ENCODE measurements around the gene SH2D3A. TPM values are rescaled to one million over a fixed set of nuclear protein-coding genes. Genes with fewer than 3 reads are reported as not detected.
A peak's percentile ranks its signal among the peaks of the same experiment; 100 is the strongest.

Gene SH2D3A
- total RNA-seq, 1 experiment from 2014 or later: 30.3 TPM

DNA sequence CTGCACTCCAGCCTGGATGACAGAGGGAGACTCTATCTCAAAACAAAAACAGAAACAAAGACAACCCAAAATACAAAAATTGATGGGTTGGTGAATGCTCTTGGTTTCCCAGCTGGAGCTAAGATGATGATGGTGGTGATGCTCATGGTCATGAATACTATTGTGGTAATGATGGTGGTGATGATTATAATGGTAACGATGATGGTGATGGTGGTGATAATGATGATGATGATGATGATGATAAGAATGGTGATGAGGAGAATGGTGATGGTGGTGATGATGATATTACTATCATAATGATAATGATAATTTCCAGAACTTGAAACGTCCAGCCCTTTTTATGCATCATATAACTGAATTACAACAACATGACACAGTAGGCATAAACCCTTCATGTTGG is 45.4 kb upstream of the SH2D3A start:
- TF ChIP-seq FOXK1 (CRISPR knock-in tag; IDR thresholded peaks at IDR 0.05) (no peak), TEAD1 (CRISPR knock-in tag; IDR thresholded peaks at IDR 0.05) (no peak), RELA (CRISPR knock-in tag; IDR thresholded peaks at IDR 0.05; ENCODE audit: borderline replicate concordance) (no peak), NFATC4 (CRISPR knock-in tag; IDR thresholded peaks at IDR 0.05) (no peak), JAZF1 (CRISPR knock-in tag; IDR thresholded peaks at IDR 0.05) (no peak), NFE2L1 (CRISPR knock-in tag; IDR thresholded peaks at IDR 0.05) (no peak), ZNF416 (CRISPR knock-in tag; IDR thresholded peaks at IDR 0.05) (no peak), ESRRA (CRISPR knock-in tag; IDR thresholded peaks at IDR 0.05; ENCODE audit: borderline replicate concordance) (no peak), SMAD3 (CRISPR knock-in tag; IDR thresholded peaks at IDR 0.05; ENCODE audit: borderline replicate concordance) (no peak)
- TF ChIP-seq, protein P1, sequence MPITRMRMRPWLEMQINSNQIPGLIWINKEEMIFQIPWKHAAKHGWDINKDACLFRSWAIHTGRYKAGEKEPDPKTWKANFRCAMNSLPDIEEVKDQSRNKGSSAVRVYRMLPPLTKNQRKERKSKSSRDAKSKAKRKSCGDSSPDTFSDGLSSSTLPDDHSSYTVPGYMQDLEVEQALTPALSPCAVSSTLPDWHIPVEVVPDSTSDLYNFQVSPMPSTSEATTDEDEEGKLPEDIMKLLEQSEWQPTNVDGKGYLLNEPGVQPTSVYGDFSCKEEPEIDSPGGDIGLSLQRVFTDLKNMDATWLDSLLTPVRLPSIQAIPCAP (CRISPR knock-in tag; IDR thresholded peaks at IDR 0.05): no peak
- TF ChIP-seq, protein P2, sequence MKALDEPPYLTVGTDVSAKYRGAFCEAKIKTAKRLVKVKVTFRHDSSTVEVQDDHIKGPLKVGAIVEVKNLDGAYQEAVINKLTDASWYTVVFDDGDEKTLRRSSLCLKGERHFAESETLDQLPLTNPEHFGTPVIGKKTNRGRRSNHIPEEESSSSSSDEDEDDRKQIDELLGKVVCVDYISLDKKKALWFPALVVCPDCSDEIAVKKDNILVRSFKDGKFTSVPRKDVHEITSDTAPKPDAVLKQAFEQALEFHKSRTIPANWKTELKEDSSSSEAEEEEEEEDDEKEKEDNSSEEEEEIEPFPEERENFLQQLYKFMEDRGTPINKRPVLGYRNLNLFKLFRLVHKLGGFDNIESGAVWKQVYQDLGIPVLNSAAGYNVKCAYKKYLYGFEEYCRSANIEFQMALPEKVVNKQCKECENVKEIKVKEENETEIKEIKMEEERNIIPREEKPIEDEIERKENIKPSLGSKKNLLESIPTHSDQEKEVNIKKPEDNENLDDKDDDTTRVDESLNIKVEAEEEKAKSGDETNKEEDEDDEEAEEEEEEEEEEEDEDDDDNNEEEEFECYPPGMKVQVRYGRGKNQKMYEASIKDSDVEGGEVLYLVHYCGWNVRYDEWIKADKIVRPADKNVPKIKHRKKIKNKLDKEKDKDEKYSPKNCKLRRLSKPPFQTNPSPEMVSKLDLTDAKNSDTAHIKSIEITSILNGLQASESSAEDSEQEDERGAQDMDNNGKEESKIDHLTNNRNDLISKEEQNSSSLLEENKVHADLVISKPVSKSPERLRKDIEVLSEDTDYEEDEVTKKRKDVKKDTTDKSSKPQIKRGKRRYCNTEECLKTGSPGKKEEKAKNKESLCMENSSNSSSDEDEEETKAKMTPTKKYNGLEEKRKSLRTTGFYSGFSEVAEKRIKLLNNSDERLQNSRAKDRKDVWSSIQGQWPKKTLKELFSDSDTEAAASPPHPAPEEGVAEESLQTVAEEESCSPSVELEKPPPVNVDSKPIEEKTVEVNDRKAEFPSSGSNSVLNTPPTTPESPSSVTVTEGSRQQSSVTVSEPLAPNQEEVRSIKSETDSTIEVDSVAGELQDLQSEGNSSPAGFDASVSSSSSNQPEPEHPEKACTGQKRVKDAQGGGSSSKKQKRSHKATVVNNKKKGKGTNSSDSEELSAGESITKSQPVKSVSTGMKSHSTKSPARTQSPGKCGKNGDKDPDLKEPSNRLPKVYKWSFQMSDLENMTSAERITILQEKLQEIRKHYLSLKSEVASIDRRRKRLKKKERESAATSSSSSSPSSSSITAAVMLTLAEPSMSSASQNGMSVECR (CRISPR knock-in tag; IDR thresholded peaks at IDR 0.05; ENCODE audit: borderline replicate concordance): no peak
- H3K27me3 Mint-ChIP-seq (ENCODE audit: low read depth): peaks cover 5% of the 10 kb centered on the region
- ChIA-PET CTCF (interaction anchor here (1.6 kb wide), 1 partner anchor 51 kb away, joined by 5 read pairs; no protein-coding TSS in a partner anchor), POLR2A (no interaction called here)
- no peak overlapping the region for H3K4me3 Mint-ChIP-seq
- H3K4me1 Mint-ChIP-seq: no peaks in the 10 kb centered on the region
- peaks cover 37% of the 10 kb centered on the region for H3K36me3 Mint-ChIP-seq
- DNase-seq (ENCODE audit: low spot score): no peak
- no peak overlapping the region for H3K27ac Mint-ChIP-seq
- no peak for ATAC-seq
- H3K9me3 Mint-ChIP-seq: peaks cover 63% of the 10 kb centered on the region

DNA sequence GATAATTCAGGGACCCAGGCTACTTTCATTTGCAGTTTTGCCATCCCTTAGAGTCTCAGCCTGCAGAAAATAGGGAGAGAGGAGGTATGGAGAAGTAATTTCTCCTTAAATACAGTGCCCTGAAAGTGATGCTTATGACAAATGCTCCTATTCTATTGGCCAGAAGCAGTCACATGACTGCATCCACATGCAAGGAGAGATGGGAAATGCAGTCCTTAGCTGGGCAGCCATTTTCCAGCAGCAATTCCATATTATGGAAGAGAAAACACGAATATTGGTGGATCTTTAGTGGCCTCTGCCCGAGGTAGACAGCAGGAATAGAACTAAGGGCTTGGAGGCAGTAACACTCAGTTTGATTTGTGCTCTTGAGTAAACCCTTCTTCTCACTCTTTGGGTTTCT is 44.7 kb upstream of the SH2D3A start:
- DNase-seq (ENCODE audit: low spot score) (no peak), ATAC-seq (no peak)
- H3K27me3 Mint-ChIP-seq (ENCODE audit: low read depth): peaks cover 5% of the 10 kb centered on the region
- H3K36me3 Mint-ChIP-seq: peaks cover 37% of the 10 kb centered on the region
- no peaks in the 10 kb centered on the region for H3K4me1 Mint-ChIP-seq
- no peak overlapping the region for H3K4me3 Mint-ChIP-seq
- ChIA-PET POLR2A (no interaction called here), CTCF (interaction anchor here (1.6 kb wide), 1 partner anchor 52 kb away, joined by 5 read pairs; no protein-coding TSS in a partner anchor)
- H3K9me3 Mint-ChIP-seq: peaks cover 65% of the 10 kb centered on the region
- H3K27ac Mint-ChIP-seq: no peak overlapping the region
- TF ChIP-seq, protein P3, sequence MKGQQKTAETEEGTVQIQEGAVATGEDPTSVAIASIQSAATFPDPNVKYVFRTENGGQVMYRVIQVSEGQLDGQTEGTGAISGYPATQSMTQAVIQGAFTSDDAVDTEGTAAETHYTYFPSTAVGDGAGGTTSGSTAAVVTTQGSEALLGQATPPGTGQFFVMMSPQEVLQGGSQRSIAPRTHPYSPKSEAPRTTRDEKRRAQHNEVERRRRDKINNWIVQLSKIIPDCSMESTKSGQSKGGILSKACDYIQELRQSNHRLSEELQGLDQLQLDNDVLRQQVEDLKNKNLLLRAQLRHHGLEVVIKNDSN (CRISPR knock-in tag; IDR thresholded peaks at IDR 0.05): peak; percentile 46; the same call in 1 of the 2 replicates
- TF ChIP-seq, protein P4, sequence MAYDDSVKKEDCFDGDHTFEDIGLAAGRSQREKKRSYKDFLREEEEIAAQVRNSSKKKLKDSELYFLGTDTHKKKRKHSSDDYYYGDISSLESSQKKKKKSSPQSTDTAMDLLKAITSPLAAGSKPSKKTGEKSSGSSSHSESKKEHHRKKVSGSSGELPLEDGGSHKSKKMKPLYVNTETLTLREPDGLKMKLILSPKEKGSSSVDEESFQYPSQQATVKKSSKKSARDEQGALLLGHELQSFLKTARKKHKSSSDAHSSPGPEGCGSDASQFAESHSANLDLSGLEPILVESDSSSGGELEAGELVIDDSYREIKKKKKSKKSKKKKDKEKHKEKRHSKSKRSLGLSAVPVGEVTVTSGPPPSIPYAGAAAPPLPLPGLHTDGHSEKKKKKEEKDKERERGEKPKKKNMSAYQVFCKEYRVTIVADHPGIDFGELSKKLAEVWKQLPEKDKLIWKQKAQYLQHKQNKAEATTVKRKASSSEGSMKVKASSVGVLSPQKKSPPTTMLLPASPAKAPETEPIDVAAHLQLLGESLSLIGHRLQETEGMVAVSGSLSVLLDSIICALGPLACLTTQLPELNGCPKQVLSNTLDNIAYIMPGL (CRISPR knock-in tag; IDR thresholded peaks at IDR 0.05): no peak

DNA sequence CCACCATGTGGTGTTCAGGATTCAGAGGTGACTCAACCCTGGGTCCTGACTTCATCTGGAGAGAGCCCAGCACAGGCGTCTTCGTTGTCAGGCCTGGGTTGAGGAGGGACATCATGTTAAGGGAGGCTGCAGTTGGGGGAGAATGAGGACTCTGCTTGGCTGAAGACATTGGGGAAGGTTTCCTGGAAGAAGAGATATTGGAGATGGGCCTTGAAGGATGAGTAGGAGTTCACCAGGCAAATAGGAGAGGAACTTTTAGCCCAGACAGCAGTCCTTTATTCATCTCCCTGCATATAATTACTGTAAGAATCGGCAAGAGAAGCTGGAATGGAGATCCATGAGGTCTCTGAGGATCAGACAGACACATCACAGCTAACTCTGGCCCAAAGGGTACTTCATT is 44.1 kb upstream of the SH2D3A start:
- POLR2A ChIA-PET: no interaction called here
- Mint-ChIP-seq H3K4me3 (no peak overlapping the region), H3K9me3 (peaks cover 67% of the 10 kb centered on the region), H3K27me3 (ENCODE audit: low read depth) (peaks cover 5% of the 10 kb centered on the region), H3K4me1 (no peaks in the 10 kb centered on the region), H3K27ac (no peak overlapping the region), H3K36me3 (peaks cover 39% of the 10 kb centered on the region)
- DNase-seq (ENCODE audit: low spot score) (no peak), ATAC-seq (no peak)
- CTCF ChIA-PET: interaction anchor here (1.1 to 1.6 kb wide), 2 partner anchors 11 to 52 kb away, joined by 3 to 5 read pairs; no protein-coding TSS in a partner anchor
- no peak for TF ChIP-seq JAZF1 (CRISPR knock-in tag; IDR thresholded peaks at IDR 0.05)
- no peak for TF ChIP-seq ZNF423 (CRISPR knock-in tag; IDR thresholded peaks at IDR 0.05)
- no peak for TF ChIP-seq ZNF317 (CRISPR knock-in tag; IDR thresholded peaks at IDR 0.05; ENCODE audit: borderline replicate concordance, low read depth)
- no peak for TF ChIP-seq ZNF416 (CRISPR knock-in tag; IDR thresholded peaks at IDR 0.05)
- TF ChIP-seq, protein P5, sequence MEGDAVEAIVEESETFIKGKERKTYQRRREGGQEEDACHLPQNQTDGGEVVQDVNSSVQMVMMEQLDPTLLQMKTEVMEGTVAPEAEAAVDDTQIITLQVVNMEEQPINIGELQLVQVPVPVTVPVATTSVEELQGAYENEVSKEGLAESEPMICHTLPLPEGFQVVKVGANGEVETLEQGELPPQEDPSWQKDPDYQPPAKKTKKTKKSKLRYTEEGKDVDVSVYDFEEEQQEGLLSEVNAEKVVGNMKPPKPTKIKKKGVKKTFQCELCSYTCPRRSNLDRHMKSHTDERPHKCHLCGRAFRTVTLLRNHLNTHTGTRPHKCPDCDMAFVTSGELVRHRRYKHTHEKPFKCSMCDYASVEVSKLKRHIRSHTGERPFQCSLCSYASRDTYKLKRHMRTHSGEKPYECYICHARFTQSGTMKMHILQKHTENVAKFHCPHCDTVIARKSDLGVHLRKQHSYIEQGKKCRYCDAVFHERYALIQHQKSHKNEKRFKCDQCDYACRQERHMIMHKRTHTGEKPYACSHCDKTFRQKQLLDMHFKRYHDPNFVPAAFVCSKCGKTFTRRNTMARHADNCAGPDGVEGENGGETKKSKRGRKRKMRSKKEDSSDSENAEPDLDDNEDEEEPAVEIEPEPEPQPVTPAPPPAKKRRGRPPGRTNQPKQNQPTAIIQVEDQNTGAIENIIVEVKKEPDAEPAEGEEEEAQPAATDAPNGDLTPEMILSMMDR (IDR thresholded peaks at IDR 0.05): no peak
- TF ChIP-seq, protein P6, sequence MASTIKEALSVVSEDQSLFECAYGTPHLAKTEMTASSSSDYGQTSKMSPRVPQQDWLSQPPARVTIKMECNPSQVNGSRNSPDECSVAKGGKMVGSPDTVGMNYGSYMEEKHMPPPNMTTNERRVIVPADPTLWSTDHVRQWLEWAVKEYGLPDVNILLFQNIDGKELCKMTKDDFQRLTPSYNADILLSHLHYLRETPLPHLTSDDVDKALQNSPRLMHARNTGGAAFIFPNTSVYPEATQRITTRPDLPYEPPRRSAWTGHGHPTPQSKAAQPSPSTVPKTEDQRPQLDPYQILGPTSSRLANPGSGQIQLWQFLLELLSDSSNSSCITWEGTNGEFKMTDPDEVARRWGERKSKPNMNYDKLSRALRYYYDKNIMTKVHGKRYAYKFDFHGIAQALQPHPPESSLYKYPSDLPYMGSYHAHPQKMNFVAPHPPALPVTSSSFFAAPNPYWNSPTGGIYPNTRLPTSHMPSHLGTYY (CRISPR knock-in tag; IDR thresholded peaks at IDR 0.05): no peak
- TF ChIP-seq, protein P7, sequence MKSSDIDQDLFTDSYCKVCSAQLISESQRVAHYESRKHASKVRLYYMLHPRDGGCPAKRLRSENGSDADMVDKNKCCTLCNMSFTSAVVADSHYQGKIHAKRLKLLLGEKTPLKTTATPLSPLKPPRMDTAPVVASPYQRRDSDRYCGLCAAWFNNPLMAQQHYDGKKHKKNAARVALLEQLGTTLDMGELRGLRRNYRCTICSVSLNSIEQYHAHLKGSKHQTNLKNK (CRISPR knock-in tag; IDR thresholded peaks at IDR 0.05): no peak
- TF ChIP-seq PRRX2 (CRISPR knock-in tag; IDR thresholded peaks at IDR 0.05): no peak
- no peak for TF ChIP-seq JUN (CRISPR knock-in tag; IDR thresholded peaks at IDR 0.05)
- TF ChIP-seq SMAD3 (CRISPR knock-in tag; IDR thresholded peaks at IDR 0.05; ENCODE audit: borderline replicate concordance): no peak
- no peak for TF ChIP-seq ZNF396 (CRISPR knock-in tag; IDR thresholded peaks at IDR 0.05; ENCODE audit: borderline replicate concordance)
- TF ChIP-seq GRHL2 (CRISPR knock-in tag; IDR thresholded peaks at IDR 0.05; ENCODE audit: insufficient replicate concordance, severe bottlenecking): no peak
